K562 (cell line): ENCODE results near the gene CDKN3. TPM values are rescaled to one million over a fixed set of nuclear protein-coding genes. Genes with fewer than 3 reads are reported as not detected.

Experiments
- polyA plus RNA-seq, 8 experiments: library from polyadenylated mRNA; depleted of rRNA in 4 of 8; stranded (reverse) in 5 of 8; unstranded in 3 of 8; fragments of >200 nt; fragmentation: Nextera tagmentation in 2 of 8; fragmentation: Illumina TruSeq in 1 of 8; extraction: Ambion mirVana in 2 of 8; extraction: Trizol in 1 of 8; gene quantifications; 2 replicates each; pipeline versions ENCODE4 v1.2.1 to v1.2.3, GENCODE V29; 2011 to 2014; ENCODE audit warnings: inconsistent platforms in 1 of 8, missing spikeins in 1 of 8
- total RNA-seq, 7 experiments: library from RNA; depleted of rRNA in 6 of 7; stranded (reverse); fragments of >200 nt in 6 of 7; fragmentation: Illumina TruSeq in 2 of 7; extraction: Trizol in 2 of 7; gene quantifications; 2 replicates each; pipeline versions ENCODE4 v1.2.1 to v1.2.3, GENCODE V29; 2011 to 2021; ENCODE audit warnings: low replicate concordance in 1 of 7

The CDKN3 gene
- total and polyA plus RNA-seq, 9 of the 15 experiments (the other 6 are each of a cell fraction or from before 2014, with no cell fraction given) = 41.3 to 128 (median 70.7) TPM

Other genes with a start within 250 kb of the CDKN3 start
- gene CNIH1, start 44.4 kb downstream of the CDKN3 start, total RNA-seq (2014; rRNA removed) = 13.9 and 23.0 TPM in 2 replicates
- gene CNIH1, start 44.4 kb downstream of the CDKN3 start, total RNA-seq (2014; rRNA removed; fragmentation: Illumina TruSeq; extraction: Trizol) = 66.7 and 76.5 TPM in 2 replicates
- 46.6 and 56.9 TPM in 2 replicates for gene CNIH1, start 44.4 kb downstream of the CDKN3 start, total RNA-seq (2015; rRNA removed; fragmentation: Illumina TruSeq; extraction: Trizol)
- 71.3 and 79.6 TPM in 2 replicates for gene CNIH1, start 44.4 kb downstream of the CDKN3 start, total RNA-seq (2021)
- 182 and 185 TPM in 2 replicates for gene CNIH1, start 44.4 kb downstream of the CDKN3 start, polyA plus RNA-seq (2011; rRNA removed)
- gene CNIH1, start 44.4 kb downstream of the CDKN3 start, polyA plus RNA-seq (2014; fragmentation: Illumina TruSeq; extraction: Trizol) = 116 and 120 TPM in 2 replicates
- gene CNIH1, start 44.4 kb downstream of the CDKN3 start, polyA plus RNA-seq (2014; fragmentation: Nextera tagmentation; extraction: Ambion mirVana) = 100 to 1,000 TPM; 253 to 283 TPM
- 77.3 and 95.9 TPM in 2 replicates for gene CNIH1, start 44.4 kb downstream of the CDKN3 start, polyA plus RNA-seq (2014; rRNA removed)
- gene GMFB, start 92.0 kb downstream of the CDKN3 start, total RNA-seq (2014; rRNA removed) = 13.1 and 15.1 TPM in 2 replicates
- 31.6 and 34.7 TPM in 2 replicates for gene GMFB, start 92.0 kb downstream of the CDKN3 start, total RNA-seq (2014; rRNA removed; fragmentation: Illumina TruSeq; extraction: Trizol)
- 27.7 and 31.7 TPM in 2 replicates for gene GMFB, start 92.0 kb downstream of the CDKN3 start, total RNA-seq (2015; rRNA removed; fragmentation: Illumina TruSeq; extraction: Trizol)
- 22.1 and 22.7 TPM in 2 replicates for gene GMFB, start 92.0 kb downstream of the CDKN3 start, total RNA-seq (2021)
- gene GMFB, start 92.0 kb downstream of the CDKN3 start, polyA plus RNA-seq (2011; rRNA removed) = 9.9 and 15.1 TPM in 2 replicates
- gene GMFB, start 92.0 kb downstream of the CDKN3 start, polyA plus RNA-seq (2014; fragmentation: Illumina TruSeq; extraction: Trizol) = 20.4 and 21.2 TPM in 2 replicates
- 10 to 100 TPM; 20.1 to 20.5 TPM for gene GMFB, start 92.0 kb downstream of the CDKN3 start, polyA plus RNA-seq (2014; fragmentation: Nextera tagmentation; extraction: Ambion mirVana)
- gene GMFB, start 92.0 kb downstream of the CDKN3 start, polyA plus RNA-seq (2014; rRNA removed) = 13.2 and 14.0 TPM in 2 replicates
- 1.9 and 3.0 TPM in 2 replicates for gene CGRRF1, start 112.9 kb downstream of the CDKN3 start, total RNA-seq (2014; rRNA removed)
- gene CGRRF1, start 112.9 kb downstream of the CDKN3 start, total RNA-seq (2014; rRNA removed; fragmentation: Illumina TruSeq; extraction: Trizol) = 4.7 and 4.8 TPM in 2 replicates
- 3.3 and 3.7 TPM in 2 replicates for gene CGRRF1, start 112.9 kb downstream of the CDKN3 start, total RNA-seq (2015; rRNA removed; fragmentation: Illumina TruSeq; extraction: Trizol)
- 4.6 and 7.6 TPM in 2 replicates for gene CGRRF1, start 112.9 kb downstream of the CDKN3 start, total RNA-seq (2021)
- gene CGRRF1, start 112.9 kb downstream of the CDKN3 start, polyA plus RNA-seq (2011; rRNA removed) = 4.3 and 7.1 TPM in 2 replicates
- gene CGRRF1, start 112.9 kb downstream of the CDKN3 start, polyA plus RNA-seq (2014; fragmentation: Illumina TruSeq; extraction: Trizol) = 2.4 and 3.5 TPM in 2 replicates
- gene CGRRF1, start 112.9 kb downstream of the CDKN3 start, polyA plus RNA-seq (2014; fragmentation: Nextera tagmentation; extraction: Ambion mirVana) = 10 to 100 TPM; 13.5 to 15.8 TPM
- 2.3 and 2.8 TPM in 2 replicates for gene CGRRF1, start 112.9 kb downstream of the CDKN3 start, polyA plus RNA-seq (2014; rRNA removed)
- gene SAMD4A, start 170.1 kb downstream of the CDKN3 start, total RNA-seq (2014; rRNA removed) = 3.2 and 3.8 TPM in 2 replicates
- 4.1 and 4.6 TPM in 2 replicates for gene SAMD4A, start 170.1 kb downstream of the CDKN3 start, total RNA-seq (2014; rRNA removed; fragmentation: Illumina TruSeq; extraction: Trizol)
- gene SAMD4A, start 170.1 kb downstream of the CDKN3 start, total RNA-seq (2015; rRNA removed; fragmentation: Illumina TruSeq; extraction: Trizol) = 3.3 and 4.0 TPM in 2 replicates
- 6.8 TPM in 2 replicates for gene SAMD4A, start 170.1 kb downstream of the CDKN3 start, total RNA-seq (2021)
- gene SAMD4A, start 170.1 kb downstream of the CDKN3 start, polyA plus RNA-seq (2011; rRNA removed) = 3.4 and 3.9 TPM in 2 replicates
- gene SAMD4A, start 170.1 kb downstream of the CDKN3 start, polyA plus RNA-seq (2014; fragmentation: Illumina TruSeq; extraction: Trizol) = 4.1 and 4.6 TPM in 2 replicates
- gene SAMD4A, start 170.1 kb downstream of the CDKN3 start, polyA plus RNA-seq (2014; fragmentation: Nextera tagmentation; extraction: Ambion mirVana) = 1 to 10 TPM in 1 of 2 experiments, under 1 TPM in 1; 0.66 to 1.9 TPM
- gene SAMD4A, start 170.1 kb downstream of the CDKN3 start, polyA plus RNA-seq (2014; rRNA removed) = 3.0 and 3.5 TPM in 2 replicates